ENCODE data around the gene VAMP2.

The VAMP2 gene

DNA sequence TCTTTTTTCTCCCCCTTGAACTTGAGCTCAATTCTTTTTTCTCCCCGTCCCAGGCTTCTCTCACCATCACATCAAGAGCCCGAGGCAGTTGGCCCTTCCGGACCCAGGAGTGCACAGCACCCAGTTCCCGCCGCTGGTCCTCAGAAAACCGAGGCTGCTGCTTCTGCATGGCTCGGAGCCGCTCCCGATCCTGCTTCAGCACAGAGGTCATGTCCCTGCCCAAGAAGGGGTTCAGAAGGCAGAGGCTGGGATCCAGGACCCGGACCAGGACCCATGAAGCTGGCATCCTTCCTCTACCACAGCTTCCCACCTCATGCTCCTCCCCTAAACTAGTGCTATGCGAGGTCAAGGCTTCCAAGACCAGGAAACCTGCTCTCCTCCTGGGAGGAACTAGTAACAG is 21.0 kb downstream of the VAMP2 start:
- no peak for DNase-seq

GRCh38 chr17:8141045-8141444 is 21.7 kb downstream of the VAMP2 start:
- no peak for DNase-seq

DNA sequence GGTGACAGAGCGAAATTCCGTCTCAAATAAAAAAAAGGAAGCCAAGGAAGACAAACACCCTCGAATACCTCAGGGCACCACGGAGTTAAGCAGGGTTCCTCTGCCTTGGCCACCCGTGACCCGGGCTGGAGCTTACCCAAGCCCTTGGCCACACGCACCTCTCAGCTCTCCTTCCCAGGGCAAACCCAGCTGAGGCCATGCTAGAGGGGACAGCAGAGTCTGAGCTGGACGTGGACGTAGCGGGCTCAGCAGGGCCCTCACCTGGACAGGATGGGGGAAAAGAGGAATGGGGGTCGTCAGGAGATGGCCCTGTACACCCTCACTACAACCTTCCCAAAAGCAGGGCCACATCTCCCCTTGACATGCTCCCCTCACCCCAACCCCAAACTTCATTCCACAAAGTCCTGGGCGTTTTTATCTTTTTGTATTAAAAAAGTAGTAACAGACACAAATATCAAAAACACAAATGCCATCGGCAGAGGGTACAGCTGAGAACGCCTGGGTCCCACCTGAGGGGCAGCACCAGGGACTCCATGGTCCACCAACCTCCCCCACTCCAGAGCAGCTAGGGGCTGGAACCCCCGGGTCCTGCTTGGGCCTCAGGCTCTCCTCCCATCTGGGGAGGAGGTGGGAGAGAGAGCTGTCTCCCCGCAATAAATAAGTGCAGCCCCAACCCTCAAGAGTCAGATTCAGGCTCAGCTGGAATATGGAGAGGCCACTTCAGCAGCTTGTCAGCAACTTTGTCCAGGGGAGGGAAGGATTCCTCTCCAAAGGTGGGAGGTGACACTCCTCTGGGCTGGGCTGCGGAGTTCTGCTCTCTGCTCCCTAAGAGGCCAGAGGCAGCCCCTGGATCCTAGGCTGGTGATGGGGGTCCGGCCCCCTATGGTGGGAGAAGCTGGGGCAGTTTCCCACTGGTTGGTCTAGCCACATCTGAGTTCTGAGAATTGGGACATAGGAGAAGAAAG is 22.4 kb downstream of the VAMP2 start:
- DNase-seq: no peak

DNA sequence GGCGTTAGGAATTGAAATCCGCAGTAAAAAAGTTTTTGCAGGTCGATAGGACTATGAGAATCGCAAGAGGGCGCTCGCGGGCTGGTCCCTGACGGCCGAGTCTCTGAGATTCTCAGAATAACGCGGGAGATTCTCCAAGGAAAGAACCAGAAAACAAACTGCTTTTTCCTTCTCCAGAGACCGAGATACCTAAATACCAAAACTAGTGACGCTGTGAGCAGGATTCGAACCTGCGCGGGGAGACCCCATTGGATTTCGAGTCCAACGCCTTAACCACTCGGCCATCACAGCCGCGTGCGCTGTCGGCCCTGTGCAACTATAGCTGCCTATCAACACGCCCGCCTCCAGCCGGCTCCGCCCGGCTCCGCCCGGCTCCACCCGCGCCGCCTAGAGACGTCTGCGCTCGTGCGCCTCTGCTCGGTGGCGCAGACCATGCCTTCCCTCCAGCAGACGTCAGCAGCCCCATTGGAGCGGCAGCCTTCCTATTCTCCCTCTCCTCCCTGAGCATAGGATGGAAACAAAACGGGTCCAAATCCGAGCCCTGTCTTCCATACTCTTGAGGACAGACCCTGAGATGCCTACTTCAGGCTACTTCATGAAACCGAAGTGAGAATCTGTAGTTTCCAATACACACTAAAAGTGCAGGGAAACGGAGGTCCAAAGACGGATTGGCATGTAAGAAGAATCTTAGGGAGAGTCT is 23.9 kb downstream of the VAMP2 start:
- DNase-seq: peak; percentile 96

DNA sequence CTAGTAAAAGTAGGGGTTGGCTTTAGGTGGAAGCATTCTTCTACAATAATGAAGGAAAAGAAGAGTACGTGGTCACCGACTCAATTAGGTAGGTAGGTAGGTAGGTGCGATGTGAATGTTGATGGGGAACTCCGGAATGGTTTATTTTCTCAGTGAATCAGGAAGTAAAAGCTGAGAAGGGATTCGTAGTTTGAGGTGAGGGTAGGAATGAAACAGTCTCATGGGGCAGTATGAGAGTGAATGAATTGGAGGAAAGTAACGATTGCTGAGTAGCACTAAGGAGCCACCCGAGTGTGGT is 24.4 kb downstream of the VAMP2 start:
- DNase-seq: no peak

DNA sequence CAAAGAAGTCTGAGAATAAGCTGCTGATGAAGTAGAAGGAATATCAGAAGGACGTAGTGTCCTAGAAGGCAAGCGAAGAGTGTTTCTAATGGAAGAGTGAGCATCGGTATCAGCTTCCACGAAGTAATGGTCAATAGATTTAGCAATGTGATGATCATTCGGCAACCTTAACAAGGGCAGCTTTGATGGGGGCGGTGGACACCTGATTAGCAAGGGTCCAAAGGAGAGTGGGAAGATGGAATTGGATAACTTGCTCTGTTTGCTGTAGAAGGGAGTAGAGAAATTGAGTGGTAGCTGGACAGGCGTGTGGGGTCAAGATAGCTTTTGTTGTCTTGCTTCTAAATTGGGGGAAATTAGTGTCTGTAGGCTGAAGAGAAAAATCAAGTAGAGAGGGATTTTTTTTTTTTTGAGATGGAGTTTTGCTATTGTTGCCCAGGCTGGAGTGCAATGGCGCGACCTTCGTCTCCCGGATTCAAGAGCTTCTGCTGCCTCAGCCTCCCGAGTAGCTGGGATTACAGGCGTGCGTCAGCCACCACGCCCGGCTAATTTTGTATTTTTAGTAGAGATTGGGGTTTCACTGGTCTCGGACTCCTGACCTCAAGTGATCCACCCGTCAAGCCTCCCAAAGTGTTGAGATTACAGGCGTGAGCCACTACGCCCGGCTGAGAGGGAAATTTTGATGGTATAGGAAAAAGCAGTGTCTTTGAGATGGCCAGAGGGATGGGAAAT is 24.9 kb downstream of the VAMP2 start:
- no peak for DNase-seq

DNA sequence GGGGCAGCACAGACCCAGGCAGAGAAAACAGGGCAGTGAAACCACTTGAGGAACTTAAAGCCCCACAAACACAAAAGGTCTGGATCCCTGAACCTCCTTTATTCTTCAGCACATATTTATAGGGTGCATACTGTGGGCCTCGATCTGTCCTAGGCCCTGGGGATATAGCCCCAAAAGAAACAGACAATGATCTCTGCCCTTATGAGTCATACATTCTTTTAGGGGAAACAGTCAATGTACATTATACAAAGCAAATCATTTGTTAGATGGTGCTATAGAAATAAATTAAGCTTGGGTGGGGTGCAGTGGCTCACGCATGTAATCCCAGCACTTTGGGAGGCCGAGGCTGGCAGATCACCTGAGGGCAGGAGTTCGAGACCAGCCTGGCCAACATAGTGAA is 28.8 kb downstream of the VAMP2 start:
- DNase-seq: no peak

DNA sequence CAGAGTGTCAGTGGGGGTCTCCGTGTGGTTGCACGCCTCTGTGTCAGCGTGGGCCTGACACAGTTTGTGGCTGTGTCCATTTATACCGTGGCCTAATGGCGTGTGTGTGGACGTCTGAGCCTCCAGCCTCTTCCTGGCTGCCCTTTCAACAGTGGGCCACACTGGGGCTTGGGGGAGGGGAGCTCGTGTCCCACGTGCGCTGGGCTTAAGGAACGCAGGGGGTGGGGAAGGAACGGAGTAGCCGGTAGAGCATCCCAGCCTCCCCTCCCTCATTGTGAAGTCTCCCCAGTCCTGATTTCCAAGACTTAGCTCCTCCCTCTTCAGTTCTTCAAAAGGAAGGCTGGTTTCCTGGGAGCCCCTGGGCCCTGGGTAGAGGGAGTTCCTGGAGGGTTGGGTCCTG is 29.3 kb downstream of the VAMP2 start:
- no peak for DNase-seq

DNA sequence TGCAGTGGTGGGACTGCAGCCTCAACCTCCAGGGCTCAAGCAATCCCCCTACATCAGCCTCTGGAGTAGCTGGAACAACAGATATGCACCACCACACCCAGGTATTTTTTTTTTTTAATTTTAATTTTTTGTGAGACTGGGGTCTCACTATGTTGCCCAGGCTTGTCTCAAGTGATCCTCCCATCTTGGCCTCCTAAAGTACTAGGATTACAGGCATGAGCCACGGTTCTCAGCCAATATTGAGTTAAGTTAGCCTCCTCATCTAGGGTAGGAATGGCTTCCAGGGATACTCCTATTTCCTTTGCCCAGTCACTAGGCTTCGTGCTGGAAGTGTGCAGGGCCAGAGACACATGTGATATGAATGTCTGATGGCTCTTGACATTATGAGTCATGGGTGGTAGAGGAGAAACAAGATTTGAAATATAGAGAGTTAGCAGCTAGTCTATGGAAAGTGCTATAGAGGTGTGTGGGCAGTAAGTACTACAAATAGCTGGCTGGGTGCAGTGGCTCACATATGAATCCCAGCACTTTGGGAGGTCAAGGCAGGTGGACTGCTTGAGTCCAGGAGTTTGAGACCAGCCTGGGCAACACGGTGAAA is 30.8 kb downstream of the VAMP2 start:
- no peak for DNase-seq

DNA sequence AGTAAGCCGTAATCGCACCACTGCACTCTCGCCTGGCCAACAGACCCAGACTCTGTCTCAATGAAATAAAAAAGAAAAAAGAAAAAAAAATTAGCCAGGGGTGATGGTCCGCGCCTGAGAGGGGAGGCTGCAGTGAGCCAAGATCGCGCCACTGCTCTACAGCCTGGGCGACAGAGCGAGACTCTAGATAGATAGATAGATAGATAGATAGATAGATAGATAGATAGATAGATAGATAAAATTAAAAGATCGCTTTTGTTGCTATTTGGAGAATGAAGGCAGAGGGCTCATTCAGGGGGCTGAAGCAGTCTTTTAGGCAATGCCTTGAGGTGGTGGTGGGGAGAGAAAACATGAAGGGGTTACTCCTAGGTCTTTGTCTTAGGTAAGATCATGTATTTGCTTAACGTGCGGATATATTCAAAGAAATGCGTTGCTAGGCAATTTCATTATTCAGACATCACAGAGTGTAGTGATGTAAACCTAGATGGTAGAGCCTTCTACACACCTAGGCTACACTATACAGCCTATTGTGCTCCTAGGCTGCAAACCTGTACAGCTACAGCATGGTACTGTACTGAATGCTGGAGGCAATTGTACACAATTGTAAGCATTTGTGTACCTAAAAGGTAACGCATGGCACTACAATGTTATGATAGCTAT is 34.5 kb downstream of the VAMP2 start:
- DNase-seq: no peak

GRCh38 chr17:8126491-8127066 is 36.2 kb downstream of the VAMP2 start:
- DNase-seq: peak; percentile 73

DNA sequence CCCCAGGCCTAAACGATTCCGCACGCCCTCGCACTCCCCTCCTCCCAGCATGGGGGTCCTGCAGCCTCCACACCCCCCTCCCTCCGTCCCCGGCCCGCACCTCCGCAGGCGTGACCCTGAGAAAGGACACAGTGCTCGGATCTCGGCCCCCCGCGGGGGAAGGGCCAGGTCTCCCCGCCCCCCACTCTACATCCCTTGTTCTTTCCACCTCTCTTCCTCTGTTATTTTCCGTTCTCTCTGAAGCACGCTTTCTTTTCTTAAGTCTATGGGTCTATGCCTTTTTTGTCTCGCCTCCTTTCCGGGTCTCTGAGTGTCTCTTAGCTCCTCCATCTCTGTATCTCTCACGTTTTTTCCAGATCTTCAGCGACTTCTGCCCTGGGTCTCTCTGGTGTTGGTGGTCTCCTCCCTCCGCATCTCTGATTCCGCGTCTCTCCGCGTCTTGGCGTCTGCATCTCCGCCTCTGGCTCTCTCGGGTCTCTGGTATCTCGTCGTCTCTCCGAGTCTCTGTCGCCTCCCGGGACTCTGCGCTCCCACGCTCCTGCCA is 36.7 kb downstream of the VAMP2 start:
- no peak for DNase-seq

GRCh38 chr17:8125154-8125946 is 37.4 kb downstream of the VAMP2 start:
- DNase-seq: peak; percentile 90

DNA sequence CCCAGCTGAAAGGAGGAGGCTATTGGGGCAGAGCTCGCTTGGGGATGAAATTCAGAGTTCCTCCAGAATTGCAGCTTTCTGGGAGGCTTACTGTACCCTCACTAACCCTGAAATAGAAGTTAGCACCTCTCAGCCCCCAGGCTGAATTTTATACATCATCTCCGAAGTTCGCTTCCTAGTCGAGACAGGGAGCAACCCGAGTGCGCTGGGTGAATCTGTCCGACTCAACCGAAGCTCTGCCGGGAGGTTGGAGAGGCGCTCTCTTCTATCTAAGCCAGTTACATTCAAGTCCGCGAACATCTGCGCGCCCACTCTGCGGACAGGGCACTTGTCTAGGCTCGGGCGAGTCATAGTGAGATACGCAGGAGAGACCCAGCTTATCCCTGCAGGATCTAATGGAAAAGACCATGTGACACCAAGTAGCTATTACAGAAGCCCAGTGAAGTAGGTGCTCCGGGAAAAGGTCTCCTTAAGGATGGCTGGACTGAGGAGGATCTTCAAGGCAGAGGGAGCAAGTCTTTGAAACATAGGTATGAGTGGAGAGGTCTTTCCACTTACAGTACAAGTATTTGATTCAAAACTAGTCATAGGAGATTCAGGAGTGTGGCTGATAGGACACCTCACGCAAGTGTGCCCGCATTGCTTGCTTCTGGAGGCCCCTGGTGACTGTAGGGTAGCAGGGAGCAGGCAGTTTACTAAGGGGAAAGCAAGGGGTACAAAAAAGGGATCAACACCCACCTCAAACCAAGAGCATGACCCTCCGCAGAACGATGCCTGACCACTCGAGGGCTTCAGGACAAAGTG is 38.2 kb downstream of the VAMP2 start:
- DNase-seq: peak; percentile 44

- peak; percentile 32 for DNase-seq
Measured at GRCh38 chr17:8123695-8124349, 38.9 kb downstream of the VAMP2 start, which contains the start of gene HES7. Gene HES7 (minus strand): TSS chr17:8124106. CDS start chr17:8124084, 22 bp downstream.

- peak; percentile 66 for DNase-seq
Measured at GRCh38 chr17:8122924-8123694, 39.6 kb downstream of the VAMP2 start.

- DNase-seq: peak; percentile 46
Measured at GRCh38 chr17:8122422-8122923, 40.3 kb downstream of the VAMP2 start.

- peak; percentile 78 for DNase-seq
Measured at GRCh38 chr17:8121681-8122421, 40.9 kb downstream of the VAMP2 start.
